ENCODE measurements around the gene MUC5AC.
"Not testable (repeated sequence)": the region's sequence is repeated elsewhere in the genome, so short reads cannot be mapped to it uniquely, and the experiment has no call there.

The MUC5AC gene

GRCh38 chr11:1178201-1178885 is 20.6 kb downstream of the MUC5AC start:
- DNase-seq: no peak

DNA sequence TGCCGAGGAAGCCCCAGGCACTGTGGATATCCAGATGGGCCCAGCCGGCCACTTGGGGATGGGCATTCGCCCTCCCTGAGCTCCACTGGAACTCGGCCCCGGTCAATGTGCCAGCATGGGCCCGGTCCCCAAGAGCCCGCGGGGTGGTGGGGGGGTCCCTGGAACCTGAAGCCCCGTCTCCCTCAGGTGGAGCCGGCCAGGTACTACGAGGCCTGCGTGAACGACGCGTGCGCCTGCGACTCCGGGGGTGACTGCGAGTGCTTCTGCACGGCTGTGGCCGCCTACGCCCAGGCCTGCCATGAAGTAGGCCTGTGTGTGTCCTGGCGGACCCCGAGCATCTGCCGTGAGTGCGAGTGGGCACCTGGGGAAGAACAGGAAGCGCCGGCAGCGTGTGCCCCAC is 21.2 kb downstream of the MUC5AC start:
- DNase-seq: no peak

DNA sequence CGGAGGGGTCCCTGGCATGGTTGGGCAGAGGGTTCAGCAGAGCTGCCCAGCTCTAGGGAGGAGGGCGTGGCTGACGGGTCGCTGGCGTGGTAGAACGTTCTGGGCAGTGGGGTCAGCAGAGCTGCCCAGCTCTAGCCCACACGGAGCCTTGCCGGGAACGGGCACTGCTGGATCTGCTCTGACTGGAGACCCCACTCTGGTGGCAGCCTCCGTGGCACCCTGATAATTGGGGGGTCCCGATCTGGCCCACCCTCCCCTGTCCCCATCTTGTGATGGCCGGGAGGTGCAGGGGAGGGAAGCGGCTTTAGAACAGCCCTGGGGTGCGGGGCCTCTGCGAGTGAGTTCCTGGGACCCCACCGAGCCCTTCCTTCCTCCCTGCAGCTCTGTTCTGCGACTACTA is 21.9 kb downstream of the MUC5AC start:
- DNase-seq: no peak

GRCh38 chr11:1180171-1180570 is 22.4 kb downstream of the MUC5AC start:
- no peak for DNase-seq

- DNase-seq: no peak
These were observed 23.2 kb downstream of the MUC5AC start for GRCh38 chr11:1180947-1181391.

DNA sequence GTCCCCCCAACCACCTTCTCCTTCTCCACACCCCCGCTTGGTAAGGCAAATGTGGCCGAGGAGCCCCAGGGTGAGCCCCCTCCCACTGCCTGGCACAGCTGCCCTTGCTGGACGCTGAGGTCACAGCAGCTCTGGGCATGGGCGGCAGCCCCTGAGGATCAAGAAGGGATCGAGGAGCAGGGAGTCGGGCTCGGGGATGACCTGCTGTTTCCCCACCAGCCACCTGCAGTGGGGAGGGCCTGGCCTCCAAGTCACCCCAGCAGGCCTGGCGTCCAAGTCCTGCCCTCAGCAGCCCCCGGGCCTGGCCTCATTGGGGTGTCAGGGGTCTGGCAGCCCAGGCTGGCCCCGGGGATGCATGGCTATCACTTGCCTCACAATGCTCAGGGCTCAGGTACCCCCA is 23.7 kb downstream of the MUC5AC start:
- DNase-seq: no peak

DNA sequence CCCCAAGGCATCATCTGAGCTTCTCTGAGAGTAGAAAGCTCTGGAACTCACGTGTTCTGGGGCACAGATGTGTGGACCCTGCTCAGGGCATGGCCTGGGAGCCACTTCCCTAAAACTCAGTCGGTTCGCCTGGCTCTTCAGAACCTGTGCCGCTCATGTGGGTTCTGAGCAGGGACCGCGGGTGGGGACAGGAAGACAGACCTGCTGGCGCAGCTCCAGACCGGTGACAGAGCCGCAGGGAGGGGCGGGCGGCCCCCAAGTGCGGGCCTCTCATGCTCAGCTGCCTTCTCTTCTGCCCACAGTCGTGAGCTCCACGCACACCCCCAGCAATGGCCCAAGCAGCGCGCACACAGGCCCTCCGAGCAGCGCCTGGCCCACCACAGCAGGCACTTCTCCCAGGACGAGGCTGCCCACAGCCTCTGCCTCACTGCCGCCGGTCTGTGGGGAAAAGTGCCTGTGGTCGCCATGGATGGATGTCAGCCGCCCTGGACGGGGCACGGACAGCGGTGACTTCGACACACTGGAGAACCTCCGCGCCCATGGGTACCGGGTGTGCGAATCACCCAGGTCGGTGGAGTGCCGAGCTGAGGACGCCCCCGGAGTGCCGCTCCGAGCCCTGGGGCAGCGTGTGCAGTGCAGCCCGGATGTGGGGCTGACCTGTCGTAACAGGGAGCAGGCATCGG is 24.2 kb downstream of the MUC5AC start:
- no peak for DNase-seq

- DNase-seq: not testable (repeated sequence)
These were observed 26.4 kb downstream of the MUC5AC start for GRCh38 chr11:1184139-1184538.

DNA sequence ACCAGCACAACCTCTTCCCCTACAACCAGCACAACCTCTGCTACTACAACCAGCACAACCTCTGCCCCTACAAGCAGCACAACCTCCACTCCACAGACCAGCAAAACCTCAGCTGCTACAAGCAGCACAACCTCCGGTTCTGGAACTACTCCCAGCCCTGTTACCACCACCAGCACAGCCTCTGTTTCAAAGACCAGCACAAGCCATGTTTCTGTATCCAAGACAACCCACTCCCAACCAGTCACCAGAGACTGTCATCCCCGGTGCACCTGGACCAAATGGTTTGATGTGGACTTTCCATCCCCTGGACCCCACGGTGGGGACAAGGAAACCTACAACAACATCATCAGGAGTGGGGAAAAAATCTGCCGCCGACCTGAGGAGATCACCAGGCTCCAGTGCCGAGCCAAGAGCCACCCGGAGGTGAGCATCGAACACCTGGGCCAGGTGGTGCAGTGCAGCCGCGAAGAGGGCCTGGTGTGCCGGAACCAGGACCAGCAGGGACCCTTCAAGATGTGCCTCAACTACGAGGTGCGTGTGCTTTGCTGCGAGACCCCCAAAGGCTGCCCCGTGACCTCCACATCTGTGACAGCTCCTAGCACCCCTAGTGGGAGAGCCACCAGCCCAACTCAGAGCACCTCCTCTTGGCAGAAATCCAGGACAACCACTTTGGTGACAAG is 30.8 kb downstream of the MUC5AC start:
- DNase-seq: not testable (repeated sequence)

GRCh38 chr11:1189816-1190215 is 32.1 kb downstream of the MUC5AC start:
- not testable (repeated sequence) for DNase-seq

GRCh38 chr11:1191786-1192470 is 34.2 kb downstream of the MUC5AC start:
- DNase-seq: not testable (repeated sequence)

- no peak for DNase-seq
These were observed 35.1 kb downstream of the MUC5AC start for GRCh38 chr11:1192741-1193325.

- DNase-seq: no peak
These were observed 35.8 kb downstream of the MUC5AC start for GRCh38 chr11:1193326-1194230.

DNA sequence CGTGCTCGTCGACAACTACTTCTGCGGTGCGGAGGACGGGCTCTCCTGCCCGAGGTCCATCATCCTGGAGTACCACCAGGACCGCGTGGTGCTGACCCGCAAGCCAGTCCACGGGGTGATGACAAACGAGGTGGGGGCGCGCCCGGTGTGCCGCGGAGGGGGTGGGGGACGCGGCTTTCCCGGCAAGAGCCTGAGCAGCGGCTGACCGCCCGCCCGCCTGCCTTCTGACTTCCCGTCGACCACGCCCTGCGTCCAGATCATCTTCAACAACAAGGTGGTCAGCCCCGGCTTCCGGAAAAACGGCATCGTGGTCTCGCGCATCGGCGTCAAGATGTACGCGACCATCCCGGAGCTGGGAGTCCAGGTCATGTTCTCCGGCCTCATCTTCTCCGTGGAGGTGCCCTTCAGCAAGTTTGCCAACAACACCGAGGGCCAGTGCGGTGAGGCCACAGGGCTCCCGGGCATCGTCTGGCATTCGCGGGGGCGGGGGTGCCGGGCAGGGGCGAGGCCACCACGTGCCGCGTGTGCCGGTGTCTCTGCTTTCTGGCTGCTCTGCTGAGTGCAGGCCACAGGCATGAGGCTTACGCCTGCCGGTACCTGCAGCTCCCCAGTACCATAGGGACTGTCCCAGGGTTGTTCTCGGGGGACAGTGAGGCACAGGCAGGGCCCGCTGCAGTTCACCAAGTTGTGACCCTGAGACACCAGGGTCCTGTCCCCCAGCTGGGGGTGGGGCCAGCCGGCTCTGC is 36.7 kb downstream of the MUC5AC start:
- DNase-seq: no peak

DNA sequence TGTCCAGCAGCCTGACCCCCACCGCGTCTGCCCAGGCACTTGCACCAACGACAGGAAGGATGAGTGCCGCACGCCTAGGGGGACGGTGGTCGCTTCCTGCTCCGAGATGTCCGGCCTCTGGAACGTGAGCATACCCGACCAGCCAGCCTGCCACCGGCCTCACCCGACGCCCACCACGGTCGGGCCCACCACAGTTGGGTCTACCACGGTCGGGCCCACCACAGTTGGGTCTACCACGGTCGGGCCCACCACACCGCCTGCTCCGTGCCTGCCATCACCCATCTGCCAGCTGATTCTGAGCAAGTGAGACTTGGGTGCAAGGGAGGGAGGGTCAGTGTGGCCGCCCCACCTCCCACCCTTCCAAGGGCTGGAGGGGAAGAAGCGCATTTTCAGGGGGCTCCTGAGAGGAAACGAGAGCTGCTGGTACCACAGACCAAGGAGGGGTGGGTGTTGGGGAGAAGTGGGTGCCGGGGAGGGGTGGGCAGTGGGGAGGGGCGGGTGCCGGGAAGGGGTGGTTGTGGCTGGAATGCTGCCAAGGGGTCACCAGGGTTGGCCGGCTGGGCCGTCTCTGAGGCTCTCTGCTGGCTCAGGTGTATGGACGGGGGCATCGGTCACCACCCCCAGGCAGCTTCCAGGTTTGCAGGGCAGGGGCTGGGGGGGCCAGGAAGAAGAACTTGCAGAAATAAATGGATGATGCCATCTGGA is 37.4 kb downstream of the MUC5AC start:
- no peak for DNase-seq

- no peak for DNase-seq
These were observed 38.1 kb downstream of the MUC5AC start for GRCh38 chr11:1195682-1196515.

DNA sequence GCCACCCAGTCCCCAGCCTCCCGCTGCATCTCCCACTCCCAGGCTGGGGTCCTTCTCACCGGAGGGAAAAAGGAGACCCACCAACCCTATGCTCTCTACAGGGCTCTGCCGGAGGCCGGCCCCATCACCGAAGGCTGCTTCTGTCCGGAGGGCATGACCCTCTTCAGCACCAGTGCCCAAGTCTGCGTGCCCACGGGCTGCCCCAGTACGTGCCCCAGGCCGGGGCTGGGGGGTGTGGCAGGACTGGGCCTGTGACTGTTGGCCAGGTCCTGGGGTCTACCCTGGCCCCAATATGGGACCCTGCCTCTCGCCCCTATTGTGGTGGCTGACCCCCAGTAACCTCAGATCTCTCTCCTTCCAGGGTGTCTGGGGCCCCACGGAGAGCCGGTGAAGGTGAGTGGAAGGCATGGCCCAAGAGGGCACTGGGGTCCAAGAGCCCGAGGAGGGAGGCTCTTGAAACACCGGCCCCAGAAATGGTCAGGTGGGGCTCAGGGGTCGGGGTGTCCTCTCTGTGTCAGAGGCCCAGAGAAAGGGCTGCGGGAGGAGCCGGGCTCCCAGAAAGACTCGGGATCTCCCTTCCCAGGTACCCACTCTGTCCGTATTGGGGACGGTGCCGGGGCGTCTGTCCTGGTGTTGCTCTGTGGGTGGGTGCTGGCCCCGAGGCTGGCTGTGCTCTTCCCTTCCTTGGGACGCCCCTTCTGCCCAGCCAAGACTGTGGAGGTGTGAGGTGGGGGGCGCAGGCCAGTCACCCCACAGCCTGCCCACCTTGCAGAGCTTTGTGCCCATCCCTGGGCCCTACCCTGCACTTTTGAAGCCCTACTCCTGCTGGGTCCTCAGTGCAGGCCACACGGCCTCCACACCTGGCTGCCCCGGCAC is 39.0 kb downstream of the MUC5AC start:
- no peak for DNase-seq

DNA sequence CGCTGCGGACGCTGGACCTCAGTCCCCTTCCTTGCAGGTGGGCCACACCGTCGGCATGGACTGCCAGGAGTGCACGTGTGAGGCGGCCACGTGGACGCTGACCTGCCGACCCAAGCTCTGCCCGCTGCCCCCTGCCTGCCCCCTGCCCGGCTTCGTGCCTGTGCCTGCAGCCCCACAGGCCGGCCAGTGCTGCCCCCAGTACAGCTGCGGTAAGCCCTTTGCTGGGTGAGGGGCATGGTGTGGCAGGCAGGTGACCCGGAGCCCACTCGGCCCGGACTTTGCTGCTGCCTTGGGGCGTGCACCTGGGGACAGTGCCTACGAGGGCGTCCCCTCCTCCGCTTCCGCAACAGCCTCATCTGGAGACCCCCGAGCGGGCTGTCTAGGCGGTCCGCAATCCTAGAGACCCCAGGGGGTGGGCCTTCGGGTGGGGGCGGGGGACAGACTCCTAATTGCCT is 39.7 kb downstream of the MUC5AC start:
- no peak for DNase-seq

All from NK-92 treated with Interleukin-12 subunit alpha and Interleukin-12 subunit beta, amount 100 ng/mL, for 24 hours (cell line).